Suppressor macrophage treated with lipopolysaccharide for 4 hours (primary cell): Measurements from ENCODE around the gene ABHD17A.

Experiments used
- DNase-seq: peaks from one replicate; pipeline ENCODE4 v3.0.0-alpha.2; 2020

The ABHD17A gene

DNA sequence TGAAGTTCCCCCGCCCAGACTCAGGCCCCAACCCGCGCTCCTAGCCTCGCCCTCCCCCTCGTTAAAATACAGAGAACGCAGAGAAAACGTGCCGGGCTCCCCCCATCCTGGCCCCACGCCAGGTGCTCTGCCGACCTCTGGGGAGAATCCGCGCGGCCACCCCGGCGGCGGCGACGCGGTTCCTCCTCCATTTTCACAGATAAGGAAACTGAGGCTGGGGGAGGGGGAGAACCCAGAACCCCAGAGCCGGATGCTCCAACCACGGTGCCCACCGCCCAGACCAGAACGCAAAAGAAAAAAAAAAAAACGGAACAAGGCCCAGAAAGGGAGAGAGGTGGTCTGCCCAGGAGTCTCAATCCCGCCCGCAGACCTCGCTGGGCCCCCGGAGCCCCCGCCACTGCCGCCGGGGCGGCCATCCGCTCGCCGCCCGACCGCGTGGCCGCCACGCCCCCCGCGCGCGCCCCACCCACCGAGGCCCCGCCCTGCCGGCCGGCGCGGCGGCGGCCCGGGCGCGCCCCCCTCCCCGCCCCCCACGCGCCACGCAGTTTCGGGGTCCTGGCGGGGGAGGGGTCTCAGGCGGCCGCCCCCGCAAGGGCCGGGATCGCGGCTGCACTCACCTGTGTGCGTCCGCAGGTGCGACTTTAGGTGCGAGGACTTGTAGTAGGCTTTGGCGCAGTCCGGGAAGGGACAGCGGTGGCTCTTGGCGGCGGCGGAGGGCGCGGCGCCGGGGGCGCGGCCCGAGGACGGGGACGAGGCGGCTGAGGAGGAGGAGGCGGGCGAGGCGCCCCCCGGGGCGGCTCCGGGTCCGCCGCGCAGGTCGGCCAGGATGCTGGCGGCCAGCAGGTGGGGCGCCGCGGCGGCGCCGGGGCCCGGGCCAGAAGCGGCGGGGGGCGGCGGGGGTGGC is 22.6 kb downstream of the ABHD17A start:
- peak; percentile 54 for DNase-seq

DNA sequence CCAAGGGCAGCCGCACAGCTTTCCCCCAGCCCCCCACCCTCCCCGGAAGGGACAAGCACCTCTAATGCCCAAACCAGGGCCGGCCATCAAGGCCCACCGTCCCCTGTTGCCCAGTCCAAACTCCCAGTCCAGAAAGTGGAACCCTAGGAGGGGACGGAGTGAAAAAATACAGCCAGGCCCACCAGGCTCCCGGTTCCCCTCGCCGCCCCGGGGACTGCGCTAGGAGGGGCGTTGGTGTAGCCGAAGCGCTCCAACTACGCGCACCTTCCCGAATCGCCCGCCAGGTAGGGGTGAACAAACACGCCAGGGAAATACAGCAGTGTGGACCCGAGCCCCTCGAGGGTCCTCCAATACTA is 23.2 kb downstream of the ABHD17A start:
- no peak for DNase-seq

GRCh38 chr19:1861599-1862031 is 23.7 kb downstream of the ABHD17A start:
- peak; percentile 31 for DNase-seq

DNA sequence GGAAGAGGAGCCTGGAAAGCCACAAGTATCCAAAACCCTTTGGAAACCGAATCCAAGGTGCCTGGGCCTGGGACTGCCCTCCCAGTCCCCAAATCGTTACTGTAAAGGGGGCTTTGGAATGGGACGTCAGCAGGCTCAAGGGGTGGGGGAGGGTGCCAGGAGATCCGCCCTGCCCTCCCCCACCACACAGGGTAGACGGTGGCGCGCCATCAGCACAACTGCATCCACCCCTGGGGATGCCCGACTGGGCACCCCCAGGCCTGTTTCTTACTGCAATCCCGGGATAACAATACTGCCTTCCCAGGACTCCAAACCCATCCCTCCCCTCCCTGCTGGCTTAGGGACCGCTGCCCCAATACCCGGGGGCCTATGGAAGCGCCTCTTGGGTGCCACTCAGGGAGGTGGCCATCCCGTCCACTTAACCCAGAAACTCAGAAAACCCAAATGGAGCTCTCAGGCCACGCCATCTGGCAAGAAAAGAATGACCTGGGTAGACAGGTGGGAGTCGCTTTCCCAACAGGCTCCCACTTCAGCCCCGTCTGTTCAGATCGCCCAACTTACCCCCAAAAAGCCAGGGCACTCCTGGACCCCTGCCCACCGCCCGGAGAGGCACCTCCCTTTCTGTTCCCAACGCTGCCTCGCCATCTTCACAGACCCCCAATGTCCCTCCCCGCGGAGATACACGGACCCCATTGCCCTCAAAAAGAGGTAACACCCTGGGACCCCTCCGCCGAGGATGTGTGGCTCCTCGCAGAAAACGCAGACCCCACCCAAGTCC is 24.3 kb downstream of the ABHD17A start:
- no peak for DNase-seq

DNA sequence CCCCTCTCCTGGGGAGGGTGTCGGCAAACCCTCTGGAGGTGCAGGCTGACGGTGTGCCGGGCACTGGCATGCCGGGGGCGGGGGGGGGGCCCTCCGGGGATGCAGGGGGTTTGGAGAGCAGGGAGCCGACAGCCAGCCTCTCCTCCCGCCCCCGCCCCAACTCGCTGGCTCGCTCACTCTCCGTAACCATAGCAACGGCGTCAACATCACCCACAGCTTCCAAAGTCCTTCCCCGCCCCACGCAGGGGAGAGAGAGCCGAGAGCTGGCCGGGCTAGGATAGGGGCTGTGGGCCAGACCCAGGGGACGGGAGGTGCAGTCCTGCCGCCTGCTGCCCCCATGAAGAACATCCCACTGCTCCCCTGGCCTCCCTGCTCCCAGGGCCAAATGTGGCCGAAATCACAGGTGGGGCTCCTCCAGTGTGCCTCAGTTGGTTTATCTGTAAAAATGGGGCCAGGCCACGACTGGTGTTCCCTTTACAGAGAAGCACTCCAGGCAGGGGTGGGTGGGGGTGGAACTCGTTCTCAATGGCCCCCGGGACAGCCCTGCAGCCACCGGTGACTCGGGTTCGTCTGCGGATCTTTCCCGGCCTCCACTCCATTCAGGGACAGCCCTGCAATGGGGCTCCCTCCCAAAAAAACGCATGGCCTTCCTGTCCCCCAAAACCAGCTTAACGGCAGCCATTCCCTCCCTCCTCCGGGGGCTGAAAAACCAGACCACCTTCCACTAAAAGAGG is 25.1 kb downstream of the ABHD17A start:
- DNase-seq, result peak; percentile 68

GRCh38 chr19:1859331-1859781 is 25.9 kb downstream of the ABHD17A start:
- DNase-seq, result no peak

DNA sequence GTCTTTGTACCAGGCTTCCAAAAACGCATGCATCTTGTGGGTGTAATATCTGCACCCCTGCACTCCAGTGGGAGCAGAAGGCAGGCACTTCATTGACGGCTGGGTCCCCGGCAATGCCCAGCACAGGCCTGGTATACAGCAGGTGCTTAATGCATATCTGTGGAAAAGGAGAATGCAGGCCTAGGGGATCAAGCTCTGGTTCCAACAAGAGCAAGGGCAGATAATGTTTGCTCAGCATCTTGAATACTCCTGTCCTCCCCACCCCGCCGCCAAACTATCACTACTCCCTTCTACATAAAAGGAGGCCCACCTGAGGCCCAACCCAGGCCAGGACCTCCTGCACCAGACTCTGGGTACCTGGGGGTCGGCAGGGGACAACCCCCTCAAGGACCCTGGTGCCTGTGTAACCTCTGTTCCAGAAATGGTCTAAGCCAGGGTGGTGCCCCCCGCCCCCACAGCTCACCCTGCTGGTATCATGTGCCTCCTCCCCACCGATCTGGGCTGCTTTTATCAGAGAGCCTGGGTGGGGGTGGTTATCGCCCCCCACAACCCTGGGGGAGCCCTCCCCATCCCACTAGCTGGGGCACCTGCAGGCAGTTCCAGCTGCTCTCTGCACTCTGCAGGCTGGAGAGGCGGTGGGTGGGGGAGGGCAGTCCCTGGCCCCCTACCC is 26.7 kb downstream of the ABHD17A start:
- DNase-seq, result no peak

DNA sequence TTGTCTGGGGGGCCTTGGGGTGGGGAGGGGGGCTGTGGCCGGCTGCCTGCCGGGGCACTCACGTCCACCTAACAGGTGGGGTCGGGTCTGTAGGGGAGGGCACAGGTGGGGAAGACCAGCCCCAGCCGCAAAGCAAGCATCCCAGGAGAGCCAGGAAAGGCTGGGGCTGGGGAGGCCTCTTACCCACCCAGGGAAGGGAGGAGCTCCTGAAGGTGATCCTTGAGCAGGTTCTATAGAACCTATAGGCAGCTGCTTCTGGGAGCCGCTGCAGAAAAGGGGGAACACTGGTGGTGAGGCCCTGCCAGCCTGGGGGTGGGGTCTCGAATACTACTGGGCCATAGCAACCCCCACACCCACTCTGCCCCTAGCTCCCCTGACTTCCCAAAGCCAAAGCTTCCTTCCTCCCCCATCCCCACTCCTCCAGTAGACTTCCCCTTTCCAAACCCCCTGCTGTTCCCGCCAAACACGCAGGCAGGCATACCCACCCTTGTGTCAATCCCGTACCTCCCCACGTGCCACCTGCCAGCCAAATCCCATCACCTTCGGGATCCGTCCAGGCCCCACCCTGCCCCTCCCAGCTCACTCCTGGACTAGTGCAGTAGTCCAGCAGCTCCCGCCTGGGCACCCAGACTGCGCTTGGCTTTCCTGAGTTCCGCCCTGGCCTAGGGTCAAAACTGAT is 27.5 kb downstream of the ABHD17A start:
- DNase-seq, result no peak

DNA sequence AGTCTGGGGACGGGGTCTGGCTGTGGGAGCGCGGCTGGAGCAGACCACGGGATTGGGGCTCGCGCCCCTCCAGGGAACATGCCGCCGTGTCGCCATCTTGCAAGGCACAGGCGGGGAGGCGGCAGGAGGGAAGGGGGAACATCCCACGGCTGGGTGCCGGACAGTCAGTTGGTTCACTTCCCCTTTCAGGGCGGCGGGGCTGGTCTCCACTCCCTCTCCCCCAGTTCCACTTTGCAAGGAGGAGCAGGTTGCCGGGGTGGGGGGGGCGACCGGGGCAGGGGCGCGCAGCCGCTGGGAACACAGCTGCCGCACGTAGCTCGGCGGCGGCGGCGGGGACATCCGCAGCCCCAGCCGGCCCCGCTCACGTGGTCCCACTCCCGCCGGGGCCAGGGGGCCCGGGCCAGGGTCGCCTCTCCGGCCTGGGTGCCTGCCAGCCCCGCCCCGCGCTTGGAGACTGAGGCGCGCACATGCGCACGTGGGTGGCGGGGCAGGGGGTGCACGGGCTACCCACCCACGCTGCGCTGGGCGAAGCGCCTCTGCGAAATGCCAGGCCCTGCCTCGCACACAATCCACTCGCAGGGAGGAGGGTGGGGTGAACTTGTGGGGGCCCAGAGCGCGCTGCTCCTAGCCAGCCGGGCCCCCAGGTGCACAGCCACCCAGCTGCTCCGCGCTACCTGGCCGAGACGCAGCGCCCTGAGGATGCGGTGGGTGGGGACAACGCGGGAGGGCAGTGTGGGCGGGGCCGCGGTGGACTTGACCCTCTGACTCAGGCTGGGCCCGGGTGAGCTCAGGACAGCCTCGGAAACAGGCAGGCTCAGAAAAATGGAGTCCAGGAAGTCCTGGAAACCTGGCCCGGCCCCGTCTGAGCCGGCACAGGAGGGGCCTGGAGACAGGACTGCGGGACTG is 28.3 kb downstream of the ABHD17A start:
- DNase-seq, result peak; percentile 94

GRCh38 chr19:1856345-1856697 is 29.0 kb downstream of the ABHD17A start:
- no peak for DNase-seq

DNA sequence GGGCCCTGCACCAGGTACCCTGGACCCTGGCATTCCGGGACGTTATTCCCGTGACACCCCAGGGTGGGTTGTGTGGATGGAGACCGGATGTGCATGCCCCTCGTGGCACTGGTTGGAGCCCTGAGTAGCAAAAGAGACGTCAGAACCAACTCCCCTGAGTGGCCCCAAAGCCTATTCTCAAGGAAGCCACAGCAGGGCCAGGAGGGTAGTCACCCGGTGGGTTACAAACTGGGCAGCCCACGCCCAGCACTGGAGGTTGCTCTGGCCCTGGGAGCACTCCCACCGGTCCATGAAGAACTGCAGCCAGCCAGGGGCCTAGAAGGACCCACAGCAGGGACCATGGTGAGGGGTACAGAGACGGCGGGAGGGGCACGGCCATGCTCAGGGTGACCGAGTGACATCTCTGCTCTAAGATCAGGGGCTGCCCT is 29.5 kb downstream of the ABHD17A start:
- DNase-seq, result peak; percentile 35

GRCh38 chr19:1855040-1855827 is 30.1 kb downstream of the ABHD17A start:
- DNase-seq, result peak; percentile 97

GRCh38 chr19:1854542-1855039 is 30.7 kb downstream of the ABHD17A start:
- peak; percentile 39 for DNase-seq

DNA sequence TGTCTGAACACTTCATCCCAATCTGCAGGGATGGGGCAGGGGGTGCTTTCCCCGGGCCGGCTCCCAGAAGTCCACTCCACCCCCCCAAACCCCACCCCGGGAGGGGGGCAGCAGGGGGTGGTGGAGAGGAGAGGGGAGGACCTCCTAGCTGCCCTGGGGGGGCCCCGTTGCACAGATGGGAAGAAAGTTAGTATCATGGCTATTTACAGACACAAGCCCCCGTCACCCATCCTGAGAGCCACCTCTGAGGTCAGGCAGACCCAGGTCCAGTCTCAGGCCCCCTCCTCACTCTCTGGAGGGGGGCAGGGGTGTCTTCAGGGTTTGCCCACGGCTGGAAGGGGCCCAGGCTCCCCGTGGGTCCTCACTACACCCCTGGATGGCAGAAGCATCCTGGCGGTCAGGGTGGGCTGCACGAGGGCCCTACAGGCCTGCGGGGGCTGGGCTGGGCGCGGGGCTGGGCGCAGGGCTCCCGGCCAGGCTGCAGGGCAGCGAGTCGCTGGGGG is 31.2 kb downstream of the ABHD17A start:
- DNase-seq, result no peak

DNA sequence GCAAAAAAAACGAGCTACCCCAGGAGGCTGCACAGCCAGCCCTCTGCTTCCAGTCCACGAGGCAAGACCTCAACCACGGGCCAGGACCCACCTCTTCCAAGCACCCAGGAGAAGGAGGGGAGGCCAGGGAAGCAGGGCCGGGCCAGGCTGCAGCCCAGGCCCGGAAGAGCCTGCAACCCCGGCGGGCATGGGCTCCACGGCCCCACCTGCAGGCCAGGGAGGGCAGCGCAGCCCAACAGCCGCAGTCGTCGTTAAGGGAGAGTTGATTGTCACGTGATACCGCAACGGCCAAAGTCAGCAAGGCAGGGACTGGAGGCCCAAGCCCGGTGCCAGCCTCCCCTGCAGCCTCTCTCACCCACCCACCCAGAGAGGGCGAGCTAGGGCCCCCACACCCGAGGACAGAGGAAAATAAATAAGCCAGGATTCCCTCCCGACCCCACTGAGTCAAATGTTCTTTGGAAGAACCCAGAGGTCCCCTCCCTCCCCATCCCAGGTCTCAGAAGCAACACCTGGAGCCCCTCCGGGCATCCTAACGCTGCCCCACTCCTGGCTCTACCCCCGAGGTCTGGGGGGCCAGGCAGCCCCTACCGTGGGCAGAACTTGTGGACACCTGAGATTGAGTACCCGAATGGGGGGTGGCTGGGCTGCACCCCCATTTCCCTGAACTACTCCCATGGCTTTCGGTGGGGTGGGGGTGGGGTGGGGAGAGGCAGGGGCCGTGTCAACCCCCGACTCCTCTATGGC is 31.8 kb downstream of the ABHD17A start:
- peak; percentile 92 for DNase-seq

DNA sequence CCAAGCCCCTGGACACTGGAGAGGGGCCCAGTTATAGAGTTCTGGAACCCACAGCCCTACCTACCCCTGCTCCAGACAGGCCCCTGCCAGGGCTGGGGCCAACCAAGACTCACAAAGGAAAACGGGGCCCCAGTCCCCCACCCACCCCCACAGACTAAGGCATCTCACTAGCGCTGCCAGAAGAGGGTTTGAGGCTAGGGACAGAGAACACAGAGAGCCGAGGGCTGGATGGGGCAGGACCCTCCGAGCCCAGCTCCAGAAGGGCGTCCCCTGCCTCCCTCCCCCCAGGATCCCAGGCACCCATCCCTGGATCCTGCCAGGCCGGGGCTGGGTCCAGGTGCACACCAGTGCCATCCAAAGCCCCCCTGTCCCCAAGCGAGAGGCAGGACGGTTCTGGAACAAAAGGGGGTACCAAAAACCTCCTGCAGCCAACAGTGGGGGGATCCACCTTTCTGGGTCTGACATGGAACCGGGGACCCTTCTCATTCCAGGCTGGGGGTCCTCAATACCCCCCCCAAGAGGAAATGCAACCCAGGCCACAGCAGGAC is 32.6 kb downstream of the ABHD17A start:
- DNase-seq, result no peak

GRCh38 chr19:1851654-1852580 is 33.4 kb downstream of the ABHD17A start:
- no peak for DNase-seq
